HCT116 (cell line): Measurements from ENCODE around the gene UBE2F. TPM values are rescaled to one million over a fixed set of nuclear protein-coding genes. Genes with fewer than 3 reads are reported as not detected.

ENCODE experiments used
- ATAC-seq: fragments of 200-7000 bp; cut with Tn5 transposase; 2 replicates; pipeline ENCODE4 v1.9.1; 2020; ENCODE audit warnings: mild to moderate bottlenecking, moderate library complexity
- BruUV-seq: library from RNA; stranded (reverse); fragments of 400-500 nt; replicated peaks from 2 replicates; lab custom pipeline; 2021; lab: Mats Ljungman, UMichigan
- CTCF ChIA-PET: fragments of 300-600 bp; sonication (Branson Sonifier 250); formaldehyde crosslinking; loops from one replicate; lab custom pipeline; 2021; ENCODE audit warnings: antibody characterized with exemption; lab: Charles Lee
- POLR2A ChIA-PET: fragments of 300-600, 350-600 bp; sonication (Branson Sonifier 250); formaldehyde crosslinking; loops from one replicate; lab custom pipeline; 2021; ENCODE audit warnings: antibody characterized with exemption; lab: Charles Lee
- RAD21 ChIA-PET, 2 experiments: fragments of 300-600 bp; sonication (Branson Sonifier 250); formaldehyde crosslinking; loops; one replicate each; lab custom pipeline; 2023; ENCODE audit warnings: low total read pairs in 2 of 2; ENCODE audit not compliant: uncharacterized antibody in 2 of 2, unreplicated experiment in 2 of 2, low non-redundant PET in 1 of 2; lab: Charles Lee
- DNase-seq: peaks from one replicate; pipeline ENCODE4 v3.0.0-alpha.2; 2010; ENCODE audit warnings: low read depth, low spot score
- H2AFZ ChIP-seq: fragments of 200-600 bp; shearing (Covaris generic), sonication (generic); 2 replicates; pipeline ENCODE4 v1.6.1; 2017; ENCODE audit warnings: low read depth, mixed run types, mixed read lengths, antibody characterized with exemption, low read length; ENCODE audit not compliant: poor library complexity, severe bottlenecking
- H3K27ac ChIP-seq: 2 replicates; pipeline ENCODE4 v1.5.1; 2012; ENCODE audit warnings: low read depth, low read length
- H3K27me3 ChIP-seq: fragments of 200-600 bp; sonication (generic); 2 replicates; pipeline ENCODE4 v1.6.1; 2016; ENCODE audit warnings: mixed run types, low read length, mixed read lengths; ENCODE audit not compliant: insufficient read depth
- H3K36me3 ChIP-seq, 2 experiments: fragments of 200-500 bp in 1 of 2; fragments of 200-600 bp in 1 of 2; sonication (Bioruptor generic) in 1 of 2; sonication (generic) in 1 of 2; 2 replicates each; pipeline versions ENCODE4 v1.5.1 to v1.6.1; 2014 to 2016; ENCODE audit warnings: low read length in 2 of 2, inconsistent platforms in 1 of 2, mixed read lengths in 1 of 2, mixed run types in 1 of 2; ENCODE audit not compliant: insufficient read depth in 2 of 2, control insufficient read depth in 1 of 2
- H3K4me1 ChIP-seq, 2 experiments: fragments of 200-600 bp in 1 of 2; sonication (generic) in 1 of 2; 2 replicates each; pipeline versions ENCODE4 v1.5.1 to v1.6.1; 2012 to 2017; ENCODE audit warnings: low read length in 2 of 2, inconsistent platforms in 1 of 2, mild to moderate bottlenecking in 1 of 2, mixed read lengths in 1 of 2, mixed run types in 1 of 2, moderate library complexity in 1 of 2; ENCODE audit not compliant: insufficient read depth in 2 of 2, control insufficient read depth in 1 of 2
- H3K4me2 ChIP-seq: fragments of 200-600 bp; sonication (generic); 2 replicates; pipeline ENCODE4 v1.6.1; 2017; ENCODE audit warnings: mixed run types, low read length, mixed read lengths
- H3K4me3 ChIP-seq, 2 experiments: fragments of 200-600 bp in 1 of 2; sonication (generic) in 1 of 2; replicated peaks in 1 of 2; 2 replicates each; pipeline ENCODE4 v1.5.1; 2011 to 2016; ENCODE audit warnings: low read length in 2 of 2, control low read depth in 1 of 2, low read depth in 1 of 2, mild to moderate bottlenecking in 1 of 2, mixed read lengths in 1 of 2, mixed run types in 1 of 2
- H3K79me2 ChIP-seq: fragments of 200-600 bp; sonication (generic); 2 replicates; pipeline ENCODE4 v1.6.1; 2017; ENCODE audit warnings: mild to moderate bottlenecking, mixed run types, low read length, moderate library complexity, mixed read lengths; ENCODE audit not compliant: insufficient read depth
- H3K9ac ChIP-seq: fragments of 200-600 bp; sonication (generic); 2 replicates; pipeline ENCODE4 v1.6.1; 2016; ENCODE audit warnings: low read length, mixed read lengths
- H3K9me2 ChIP-seq: fragments of 200-600 bp; sonication (generic), shearing (Covaris generic); 2 replicates; pipeline ENCODE4 v1.6.1; 2017; ENCODE audit warnings: mixed run types, mild to moderate bottlenecking, moderate library complexity; ENCODE audit not compliant: insufficient read depth
- H3K9me3 ChIP-seq, 2 experiments: fragments of 200-500 bp in 1 of 2; fragments of 200-600 bp in 1 of 2; sonication (Bioruptor generic) in 1 of 2; sonication (generic) in 1 of 2; 2 replicates each; pipeline ENCODE4 v1.6.1; 2014 to 2017; ENCODE audit warnings: low read length in 2 of 2, mixed read lengths in 2 of 2, inconsistent platforms in 1 of 2, low read depth in 1 of 2, mild to moderate bottlenecking in 1 of 2, mixed run types in 1 of 2, moderate library complexity in 1 of 2; ENCODE audit not compliant: control insufficient read depth in 1 of 2, insufficient read depth in 1 of 2
- H4K20me1 ChIP-seq: fragments of 200-600 bp; sonication (generic), shearing (Covaris generic); 2 replicates; pipeline ENCODE4 v1.6.1; 2017; ENCODE audit warnings: mixed run types, mild to moderate bottlenecking, moderate library complexity; ENCODE audit not compliant: insufficient read depth
- CEBPB ChIP-seq: IDR thresholded peaks from 2 replicates; pipeline ENCODE4 v1.6.1; 2012; ENCODE audit warnings: low read depth
- EGR1 ChIP-seq: IDR thresholded peaks from 2 replicates; pipeline ENCODE4 v1.6.1; 2012; ENCODE audit warnings: low read depth
- ELF1 ChIP-seq: IDR thresholded peaks from 2 replicates; pipeline ENCODE4 v1.6.1; 2012; ENCODE audit warnings: low read depth, borderline replicate concordance
- EZH2 ChIP-seq: fragments of 200-600 bp; sonication (generic); IDR thresholded peaks from 2 replicates; pipeline ENCODE4 v1.6.1; 2017; ENCODE audit warnings: antibody characterized with exemption, mixed run types
- EZH2phosphoT487 ChIP-seq: fragments of 200-600 bp; IDR thresholded peaks from 2 replicates; pipeline ENCODE4 v1.6.1; 2018; ENCODE audit warnings: antibody characterized with exemption, borderline replicate concordance
- FOSL1 ChIP-seq: IDR thresholded peaks from 2 replicates; pipeline ENCODE4 v1.6.1; 2012; ENCODE audit warnings: low read depth
- JUND ChIP-seq: IDR thresholded peaks from 2 replicates; pipeline ENCODE4 v1.6.1; 2012
- MAX ChIP-seq: IDR thresholded peaks from 2 replicates; pipeline ENCODE4 v1.6.1; 2012
- POLR2AphosphoS5 ChIP-seq: IDR thresholded peaks from 2 replicates; pipeline ENCODE4 v1.6.1; 2011; ENCODE audit warnings: mild to moderate bottlenecking, low read depth, low read length, moderate library complexity
- REST ChIP-seq: IDR thresholded peaks from 2 replicates; pipeline ENCODE4 v1.6.1; 2012; ENCODE audit warnings: low read depth
- SIN3A ChIP-seq: IDR thresholded peaks from 2 replicates; pipeline ENCODE4 v1.6.1; 2012; ENCODE audit warnings: low read depth
- SP1 ChIP-seq: IDR thresholded peaks from 2 replicates; pipeline ENCODE4 v1.6.1; 2012; ENCODE audit warnings: low read depth
- TCF7L2 ChIP-seq: IDR thresholded peaks from 2 replicates; pipeline ENCODE4 v1.7.0; 2011; ENCODE audit warnings: borderline replicate concordance, inconsistent platforms; ENCODE audit not compliant: insufficient read depth, insufficient read length; ENCODE audit errors: extremely low read depth
- ZFX ChIP-seq: fragments of 450-650 bp; IDR thresholded peaks from 2 replicates; pipeline ENCODE4 v1.6.1; 2017
- ZNF274 ChIP-seq: fragments of 200-500 bp; sonication (Bioruptor generic); IDR thresholded peaks from 2 replicates; pipeline ENCODE4 v1.6.1; 2014; ENCODE audit warnings: mild to moderate bottlenecking, low read depth, low read length, inconsistent platforms
- intact Hi-C: fragments of 100-400 bp; cut with micrococcal nuclease; formaldehyde crosslinking; loops from 2 replicates; pipeline ENCODE4 v1.10.0; 2022
- total RNA-seq: library from RNA; stranded (reverse); gene quantifications from one replicate; pipeline ENCODE4 v1.2.1, GENCODE V29; 2021; ENCODE audit not compliant: unreplicated experiment

Gene UBE2F
- total RNA-seq, 1 experiment from 2014 or later: 32.8 TPM

- Histone ChIP-seq H3K27me3 (no peaks in the 10 kb centered on the region), H3K4me3 (no peak overlapping the region), H3K9me3 (peaks cover 4 to 14% of the 10 kb centered on the region in 2 experiments; a peak in 2 of 4 replicates), H3K9me2 (no peaks in the 10 kb centered on the region), H3K27ac (no peak overlapping the region), H3K79me2 (no peaks in the 10 kb centered on the region), H3K4me2 (no peak overlapping the region), H3K4me1 (peaks cover 6 to 11% of the 10 kb centered on the region in 2 experiments; a peak in 3 of 4 replicates), H2AFZ (no peak overlapping the region), H4K20me1 (no peaks in the 10 kb centered on the region), H3K36me3 (no peaks in the 10 kb centered on the region), H3K9ac (no peak overlapping the region)
- ATAC-seq (no peak), DNase-seq (no peak)
- CTCF ChIA-PET: no interaction called here
- BruUV-seq: no TSS peak
- RAD21 ChIA-PET: no interaction called here
- POLR2A ChIA-PET: no interaction called here
- no peak for TF ChIP-seq POLR2AphosphoS5
- TF ChIP-seq ZFX: no peak
- TF ChIP-seq SP1: no peak
- TF ChIP-seq ZNF274: no peak
- no peak for TF ChIP-seq SIN3A
- TF ChIP-seq EZH2: no peak
- no peak for TF ChIP-seq CEBPB
- TF ChIP-seq EZH2phosphoT487: no peak
- TF ChIP-seq TCF7L2: no peak
- no peak for TF ChIP-seq EGR1
- TF ChIP-seq ELF1: no peak
- no peak for TF ChIP-seq MAX
- TF ChIP-seq FOSL1: no peak
- no peak for TF ChIP-seq REST
- no peak for TF ChIP-seq JUND
- intact Hi-C loops: no loop called here
These were observed 35.6 kb upstream of the UBE2F start for GRCh38 chr2:237931205-237931721.
